A673 (cell line): ENCODE results near the gene EGR1.
"Not testable (repeated sequence)": the region's sequence is repeated elsewhere in the genome, so short reads cannot be mapped to it uniquely, and the experiment has no call there.

Source experiments
- CTCF ChIP-seq: fragments of 300-800, 200-600 bp; sonication (generic); conservative IDR thresholded peaks from 2 replicates; pipeline ENCODE4 v1.5.1; 2017; ENCODE audit warnings: low read depth, mild to moderate bottlenecking, antibody characterized with exemption, low read length, moderate library complexity, mixed read lengths
- EZH2 ChIP-seq: fragments of 200-600 bp; sonication (generic); IDR thresholded peaks from 2 replicates; pipeline ENCODE4 v1.6.1; 2017; ENCODE audit warnings: borderline replicate concordance, low read depth, mild to moderate bottlenecking, mixed read lengths, antibody characterized with exemption, low read length; ENCODE audit not compliant: poor library complexity, severe bottlenecking

DNA sequence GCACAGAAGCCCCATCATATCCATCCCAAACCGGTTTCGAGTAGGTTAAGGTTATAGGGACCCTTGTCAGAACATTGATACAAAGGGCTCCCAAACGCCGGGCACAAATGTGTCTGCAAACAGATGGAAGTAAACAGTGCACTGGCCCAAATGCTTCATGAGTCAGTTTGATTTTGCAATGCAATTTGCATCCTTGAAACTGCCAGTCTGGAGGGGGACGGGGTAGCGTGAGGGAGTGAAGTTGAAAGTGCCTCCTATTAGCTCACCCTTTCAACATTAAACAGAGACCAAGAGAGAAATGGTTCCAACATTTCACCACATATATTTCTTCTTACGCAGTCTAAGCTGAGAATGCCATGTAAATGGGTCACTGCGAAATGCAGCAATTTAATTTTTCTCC, 42.2 kb downstream of the EGR1 start:
- not testable (repeated sequence) for TF ChIP-seq CTCF, EZH2
